Heart left ventricle (tissue), 13 donors: ENCODE measurements around the gene FSHR.

ENCODE experiments used
- POLR2A ChIP-seq, 2 donors: fragments of 450-650 bp; IDR thresholded peaks; one replicate each; pipeline ENCODE4 v1.6.1; 2017; ENCODE audit warnings: antibody characterized with exemption in 2 of 2, mild to moderate bottlenecking in 2 of 2, moderate library complexity in 2 of 2
- TF ChIP-seq, protein P1 (sequence below), 12 donors: fragments of 200-600 bp; sonication (generic) in 4 of 12; IDR thresholded peaks; one replicate each; pipeline versions ENCODE4 v1.5.0 to v1.8.0; 2018 to 2022; ENCODE audit warnings: antibody characterized with exemption in 12 of 12, mild to moderate bottlenecking in 5 of 12
- donor health status: ischemic (EF 13 %, LVEDD 7.1; RV severe dilation, severe dysfunction).
- donor health status: DM: no; HTN: yes; CAD: no.
- donor health status: DM: no; HTN: no; CAD: no.
- donor health status: ischemic (EF 25% LVEDD 6.9; RV normal size, moderate dysfunction).
- donor health status: ischemic (EF 25% LVEDD 5.7; RV mildly dilated, moderate dysfunction).
- donor health status: ischemic (EF 35%, LVEDD 5.7; RV mildly dilated, moderate dysfunction).
- donor health status: nonischemic (EF 11% LVEDD 7.7; RV severe dilation, severe dysfunction).
- donor health status: DM: yes; HTN: yes; CAD: no.
- donor health status: PGD.
- donor health status: ischemic (EF 29% LVEDD 5.4; RV normal size, mild dysfunction).
- donor health status: nonischemic (EF 23%, LVEDD 6.1; RV moderate dilation, normal function).

DNA sequence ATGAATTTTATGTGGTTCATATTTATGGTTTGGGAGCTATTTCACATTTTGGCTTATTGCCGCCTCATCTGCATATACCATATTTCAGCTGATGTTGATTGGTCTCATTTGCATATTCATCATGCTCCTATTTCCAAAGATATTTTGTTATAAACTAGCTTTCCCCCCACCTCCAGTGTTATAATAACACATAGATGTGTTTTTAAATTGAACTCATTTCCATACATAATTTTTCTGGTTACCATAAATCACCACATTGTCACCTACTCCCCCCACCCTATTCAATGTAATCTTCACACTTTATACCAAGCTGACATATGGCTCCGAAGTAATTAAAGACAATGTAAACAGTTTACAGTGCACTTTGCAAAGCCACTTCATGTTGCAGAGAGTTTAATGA lies 101.2 kb downstream of the FSHR start:
- TF ChIP-seq, protein P1, sequence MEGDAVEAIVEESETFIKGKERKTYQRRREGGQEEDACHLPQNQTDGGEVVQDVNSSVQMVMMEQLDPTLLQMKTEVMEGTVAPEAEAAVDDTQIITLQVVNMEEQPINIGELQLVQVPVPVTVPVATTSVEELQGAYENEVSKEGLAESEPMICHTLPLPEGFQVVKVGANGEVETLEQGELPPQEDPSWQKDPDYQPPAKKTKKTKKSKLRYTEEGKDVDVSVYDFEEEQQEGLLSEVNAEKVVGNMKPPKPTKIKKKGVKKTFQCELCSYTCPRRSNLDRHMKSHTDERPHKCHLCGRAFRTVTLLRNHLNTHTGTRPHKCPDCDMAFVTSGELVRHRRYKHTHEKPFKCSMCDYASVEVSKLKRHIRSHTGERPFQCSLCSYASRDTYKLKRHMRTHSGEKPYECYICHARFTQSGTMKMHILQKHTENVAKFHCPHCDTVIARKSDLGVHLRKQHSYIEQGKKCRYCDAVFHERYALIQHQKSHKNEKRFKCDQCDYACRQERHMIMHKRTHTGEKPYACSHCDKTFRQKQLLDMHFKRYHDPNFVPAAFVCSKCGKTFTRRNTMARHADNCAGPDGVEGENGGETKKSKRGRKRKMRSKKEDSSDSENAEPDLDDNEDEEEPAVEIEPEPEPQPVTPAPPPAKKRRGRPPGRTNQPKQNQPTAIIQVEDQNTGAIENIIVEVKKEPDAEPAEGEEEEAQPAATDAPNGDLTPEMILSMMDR (IDR thresholded peaks at IDR 0.05), result no peak
- TF ChIP-seq POLR2A (IDR thresholded peaks at IDR 0.05), result no peak
